ENCODE data around the gene GHRHR.

The GHRHR gene

GRCh38 chr7:30984359-30985107, 20.8 kb downstream of the GHRHR start:
- Histone ChIP-seq H2BK5ac (ENCODE audit: low read length) (no peak overlapping the region), H3K27ac (replicated peaks; ENCODE audit: low read length) (no peak overlapping the region), H3K18ac (ENCODE audit: low read length) (no peak overlapping the region), H3K79me1 (ENCODE audit: low read depth, low read length) (no peaks in the 10 kb centered on the region), H2BK12ac (ENCODE audit: low read length) (no peak overlapping the region), H4K91ac (ENCODE audit: low read depth, low read length, poor library complexity) (no peak overlapping the region), H2AFZ (ENCODE audit: low read length) (peak overlapping the region; percentile 82), H3K36me3 (replicated peaks in 1 of 2; ENCODE audit: control insufficient read depth in 2 of 2, insufficient read depth in 2 of 2, low read length in 2 of 2) (no peaks in the 10 kb centered on the region), H2BK120ac (ENCODE audit: low read depth, low read length) (peak overlapping the region; percentile 21), H3K4me3 (ENCODE audit: low read length in 2 of 2) (no peak overlapping the region), H4K8ac (ENCODE audit: low read depth, low read length) (no peak overlapping the region), H3K14ac (ENCODE audit: low read length) (no peak overlapping the region), H2BK15ac (ENCODE audit: low read length) (peak overlapping the region; percentile 12), H3K4ac (ENCODE audit: low read length) (no peak overlapping the region), H3K23ac (ENCODE audit: low read depth, low read length, poor library complexity) (no peak overlapping the region), H2AK5ac (ENCODE audit: low read depth, low read length) (peak overlapping the region; percentile 38), H3K27me3 (ENCODE audit: control insufficient read depth in 3 of 3, insufficient read depth in 3 of 3, low read depth in 1 of 3, low read length in 3 of 3) (peaks cover 0 to 24% (median 15%) of the 10 kb centered on the region in 3 experiments), H3K9ac (ENCODE audit: low read depth, low read length, poor library complexity) (no peak overlapping the region), H3K9me3 (replicated peaks in 1 of 2; ENCODE audit: control insufficient read depth in 2 of 2, insufficient read depth in 1 of 2, low read depth in 1 of 2, low read length in 2 of 2) (peaks cover 0 to 2% of the 10 kb centered on the region in 2 donors), H3K4me1 (ENCODE audit: control insufficient read depth in 2 of 2, insufficient read depth in 1 of 2, low read depth in 1 of 2, low read length in 2 of 2) (peaks cover 0 to 26% of the 10 kb centered on the region in 2 donors), H3K4me2 (ENCODE audit: insufficient read depth, low read length, poor library complexity, severe bottlenecking) (no peak overlapping the region)
- no CpG with 5 or more reads among the region's 13 CpGs for WGBS, 2 donors (ENCODE audit: extremely low coverage in 2 of 2, insufficient read length in 2 of 2, insufficient replicate concordance in 1 of 2)
- no peak for DNase-seq (ENCODE audit: low spot score)

DNA sequence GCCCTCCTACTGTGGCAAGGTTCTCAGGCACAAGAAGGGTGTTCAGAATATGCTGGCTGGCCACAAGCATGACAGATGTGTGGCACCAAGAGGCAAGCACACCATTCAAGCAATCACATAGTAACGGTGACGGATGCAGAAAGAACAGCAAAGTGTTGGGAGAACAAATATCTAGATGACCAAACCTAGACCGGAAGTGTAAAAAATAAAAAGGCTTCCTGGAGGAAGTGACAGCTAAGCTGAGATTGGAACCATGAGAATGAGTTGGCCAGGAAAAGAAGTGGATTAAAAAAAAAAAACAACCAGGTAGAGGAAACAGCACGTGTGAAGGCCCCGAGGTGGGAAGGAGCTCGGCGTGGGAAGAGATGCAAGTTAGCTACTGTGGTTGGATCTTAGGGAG, 22.0 kb downstream of the GHRHR start:
- no peak overlapping the region for H3K4me3 ChIP-seq (ENCODE audit: low read length in 2 of 2)
- no peak overlapping the region for H2BK12ac ChIP-seq (ENCODE audit: low read length)
- H3K14ac ChIP-seq (ENCODE audit: low read length), result no peak overlapping the region
- peaks cover 0 to 2% of the 10 kb centered on the region in 2 donors for H3K9me3 ChIP-seq (replicated peaks in 1 of 2; ENCODE audit: control insufficient read depth in 2 of 2, insufficient read depth in 1 of 2, low read depth in 1 of 2, low read length in 2 of 2)
- peaks cover 0 to 24% (median 15%) of the 10 kb centered on the region in 3 experiments for H3K27me3 ChIP-seq (ENCODE audit: control insufficient read depth in 3 of 3, insufficient read depth in 3 of 3, low read depth in 1 of 3, low read length in 3 of 3)
- H3K27ac ChIP-seq (replicated peaks; ENCODE audit: low read length), result no peak overlapping the region
- WGBS, 2 donors (ENCODE audit: extremely low coverage in 2 of 2, insufficient read length in 2 of 2, insufficient replicate concordance in 1 of 2), result no CpG with 5 or more reads among the region's 7 CpGs
- no peak overlapping the region for H2BK5ac ChIP-seq (ENCODE audit: low read length)
- no peak for DNase-seq (ENCODE audit: low spot score)
- H3K4me1 ChIP-seq (ENCODE audit: control insufficient read depth in 2 of 2, insufficient read depth in 1 of 2, low read depth in 1 of 2, low read length in 2 of 2), result peaks cover 0 to 26% of the 10 kb centered on the region in 2 donors
- no peak overlapping the region for H2BK15ac ChIP-seq (ENCODE audit: low read length)
- no peak overlapping the region for H2BK120ac ChIP-seq (ENCODE audit: low read depth, low read length)
- H3K4ac ChIP-seq (ENCODE audit: low read length), result no peak overlapping the region
- no peaks in the 10 kb centered on the region for H3K79me1 ChIP-seq (ENCODE audit: low read depth, low read length)
- H3K18ac ChIP-seq (ENCODE audit: low read length), result peak overlapping the region; percentile 17
- H4K91ac ChIP-seq (ENCODE audit: low read depth, low read length, poor library complexity), result no peak overlapping the region
- H3K9ac ChIP-seq (ENCODE audit: low read depth, low read length, poor library complexity), result no peak overlapping the region
- no peak overlapping the region for H4K8ac ChIP-seq (ENCODE audit: low read depth, low read length)
- H3K36me3 ChIP-seq (replicated peaks in 1 of 2; ENCODE audit: control insufficient read depth in 2 of 2, insufficient read depth in 2 of 2, low read length in 2 of 2), result no peaks in the 10 kb centered on the region
- H3K23ac ChIP-seq (ENCODE audit: low read depth, low read length, poor library complexity), result no peak overlapping the region
- no peak overlapping the region for H3K4me2 ChIP-seq (ENCODE audit: insufficient read depth, low read length, poor library complexity, severe bottlenecking)
- H2AFZ ChIP-seq (ENCODE audit: low read length), result no peak overlapping the region
- no peak overlapping the region for H2AK5ac ChIP-seq (ENCODE audit: low read depth, low read length)

DNA sequence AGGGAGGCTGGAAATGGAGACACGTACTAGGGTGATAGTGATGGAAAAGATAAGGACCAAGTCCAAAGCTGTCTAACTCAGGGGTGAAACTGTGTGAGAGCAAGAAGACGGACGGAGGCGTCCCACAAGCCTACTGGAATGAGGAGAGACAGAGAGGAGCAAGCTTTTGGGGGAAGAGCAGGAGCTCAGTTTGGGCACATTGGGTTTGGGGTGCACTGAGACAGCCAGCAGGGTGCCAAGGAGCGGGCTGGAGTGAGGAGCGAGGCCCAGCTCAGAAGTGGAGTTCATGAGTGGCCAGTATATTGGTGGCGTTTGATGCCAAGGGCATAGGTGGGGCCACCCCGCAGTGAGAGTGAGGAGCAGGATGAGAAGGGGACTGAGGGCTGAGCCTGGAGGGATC, 22.6 kb downstream of the GHRHR start:
- H3K9me3 ChIP-seq (replicated peaks in 1 of 2; ENCODE audit: control insufficient read depth in 2 of 2, insufficient read depth in 1 of 2, low read depth in 1 of 2, low read length in 2 of 2), result peaks cover 0 to 2% of the 10 kb centered on the region in 2 donors
- peak overlapping the region; percentile 88 for H3K18ac ChIP-seq (ENCODE audit: low read length)
- peak overlapping the region; percentile 59 for H2BK15ac ChIP-seq (ENCODE audit: low read length)
- H2BK5ac ChIP-seq (ENCODE audit: low read length), result peak overlapping the region; percentile 19
- no peak overlapping the region for H3K4me2 ChIP-seq (ENCODE audit: insufficient read depth, low read length, poor library complexity, severe bottlenecking)
- H4K8ac ChIP-seq (ENCODE audit: low read depth, low read length), result no peak overlapping the region
- no peak for DNase-seq (ENCODE audit: low spot score)
- H2AFZ ChIP-seq (ENCODE audit: low read length), result no peak overlapping the region
- no peaks in the 10 kb centered on the region for H3K36me3 ChIP-seq (replicated peaks in 1 of 2; ENCODE audit: control insufficient read depth in 2 of 2, insufficient read depth in 2 of 2, low read length in 2 of 2)
- peak overlapping the region; percentile 82 for H2BK12ac ChIP-seq (ENCODE audit: low read length)
- H3K4ac ChIP-seq (ENCODE audit: low read length), result no peak overlapping the region
- H3K14ac ChIP-seq (ENCODE audit: low read length), result no peak overlapping the region
- no peak overlapping the region for H3K9ac ChIP-seq (ENCODE audit: low read depth, low read length, poor library complexity)
- H2AK5ac ChIP-seq (ENCODE audit: low read depth, low read length), result peak overlapping the region; percentile 48
- H4K91ac ChIP-seq (ENCODE audit: low read depth, low read length, poor library complexity), result no peak overlapping the region
- no peak overlapping the region for H2BK120ac ChIP-seq (ENCODE audit: low read depth, low read length)
- no peaks in the 10 kb centered on the region for H3K79me1 ChIP-seq (ENCODE audit: low read depth, low read length)
- H3K27me3 ChIP-seq (ENCODE audit: control insufficient read depth in 3 of 3, insufficient read depth in 3 of 3, low read depth in 1 of 3, low read length in 3 of 3), result peaks cover 0 to 24% (median 15%) of the 10 kb centered on the region in 3 experiments
- H3K4me3 ChIP-seq (ENCODE audit: low read length in 2 of 2), result no peak overlapping the region
- peaks cover 0 to 26% of the 10 kb centered on the region in 2 donors for H3K4me1 ChIP-seq (ENCODE audit: control insufficient read depth in 2 of 2, insufficient read depth in 1 of 2, low read depth in 1 of 2, low read length in 2 of 2)
- no peak overlapping the region for H3K27ac ChIP-seq (replicated peaks; ENCODE audit: low read length)
- no CpG with 5 or more reads among the region's 8 CpGs for WGBS, 2 donors (ENCODE audit: extremely low coverage in 2 of 2, insufficient read length in 2 of 2, insufficient replicate concordance in 1 of 2)
- H3K23ac ChIP-seq (ENCODE audit: low read depth, low read length, poor library complexity), result no peak overlapping the region

DNA sequence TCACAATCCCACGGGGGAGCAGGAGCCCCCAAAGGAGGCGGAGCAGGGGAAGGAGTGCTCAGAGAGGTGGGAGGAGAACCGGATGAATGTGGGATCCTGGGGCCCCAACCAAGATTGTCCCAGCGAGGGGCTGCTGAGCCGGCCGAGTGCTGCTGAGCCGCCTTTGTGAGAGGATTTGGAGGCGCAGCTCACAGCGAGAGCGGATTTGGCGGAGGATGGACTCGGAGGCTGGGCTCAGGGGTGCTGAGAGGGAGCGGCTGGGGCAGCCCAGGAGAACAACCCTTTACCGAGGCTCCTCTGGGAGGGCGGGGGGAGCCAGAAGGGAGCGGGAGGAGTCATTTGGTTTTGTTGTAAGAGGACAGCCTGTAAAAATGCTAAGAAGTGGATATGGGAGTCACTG, 23.0 kb downstream of the GHRHR start:
- peak overlapping the region; percentile 68 for H2BK15ac ChIP-seq (ENCODE audit: low read length)
- H3K79me1 ChIP-seq (ENCODE audit: low read depth, low read length), result no peaks in the 10 kb centered on the region
- H2BK120ac ChIP-seq (ENCODE audit: low read depth, low read length), result no peak overlapping the region
- no peak overlapping the region for H3K14ac ChIP-seq (ENCODE audit: low read length)
- no peaks in the 10 kb centered on the region for H3K36me3 ChIP-seq (replicated peaks in 1 of 2; ENCODE audit: control insufficient read depth in 2 of 2, insufficient read depth in 2 of 2, low read length in 2 of 2)
- H2BK5ac ChIP-seq (ENCODE audit: low read length), result peak overlapping the region; percentile 19
- H3K27me3 ChIP-seq (ENCODE audit: control insufficient read depth in 3 of 3, insufficient read depth in 3 of 3, low read depth in 1 of 3, low read length in 3 of 3), result peaks cover 0 to 24% (median 15%) of the 10 kb centered on the region in 3 experiments
- peak overlapping the region; percentile 48 for H2AK5ac ChIP-seq (ENCODE audit: low read depth, low read length)
- H3K23ac ChIP-seq (ENCODE audit: low read depth, low read length, poor library complexity), result no peak overlapping the region
- peak overlapping the region; percentile 88 for H3K18ac ChIP-seq (ENCODE audit: low read length)
- WGBS, 2 donors (ENCODE audit: extremely low coverage in 2 of 2, insufficient read length in 2 of 2, insufficient replicate concordance in 1 of 2), result no CpG with 5 or more reads among the region's 16 CpGs
- peaks cover 0 to 2% of the 10 kb centered on the region in 2 donors for H3K9me3 ChIP-seq (replicated peaks in 1 of 2; ENCODE audit: control insufficient read depth in 2 of 2, insufficient read depth in 1 of 2, low read depth in 1 of 2, low read length in 2 of 2)
- no peak overlapping the region for H2AFZ ChIP-seq (ENCODE audit: low read length)
- no peak overlapping the region for H3K4me3 ChIP-seq (ENCODE audit: low read length in 2 of 2)
- no peak overlapping the region for H3K4me2 ChIP-seq (ENCODE audit: insufficient read depth, low read length, poor library complexity, severe bottlenecking)
- peak overlapping the region; percentile 82 for H2BK12ac ChIP-seq (ENCODE audit: low read length)
- H3K9ac ChIP-seq (ENCODE audit: low read depth, low read length, poor library complexity), result peak overlapping the region; percentile 27
- H3K27ac ChIP-seq (replicated peaks; ENCODE audit: low read length), result no peak overlapping the region
- H3K4me1 ChIP-seq (ENCODE audit: control insufficient read depth in 2 of 2, insufficient read depth in 1 of 2, low read depth in 1 of 2, low read length in 2 of 2), result peaks cover 0 to 26% of the 10 kb centered on the region in 2 donors
- DNase-seq (ENCODE audit: low spot score), result no peak
- H3K4ac ChIP-seq (ENCODE audit: low read length), result no peak overlapping the region
- H4K91ac ChIP-seq (ENCODE audit: low read depth, low read length, poor library complexity), result no peak overlapping the region
- no peak overlapping the region for H4K8ac ChIP-seq (ENCODE audit: low read depth, low read length)

All from neuronal stem cell (in vitro differentiated cells).